Spleen (tissue), 7 donors: ENCODE measurements around the gene LRTM2.

Experiments used
- CTCF ChIP-seq, 11 experiments: fragments of 200-600 bp in 7 of 11; fragments of 450-650 bp in 4 of 11; sonication (generic) in 4 of 11; IDR thresholded peaks in 8 of 11; conservative IDR thresholded peaks in 3 of 11; 1 replicate in 7 of 11; 2 replicates in 4 of 11; pipeline versions ENCODE4 v1.4.0 to v1.8.0; 2016 to 2021; ENCODE audit warnings: antibody characterized with exemption in 11 of 11, inconsistent platforms in 4 of 11, mild to moderate bottlenecking in 1 of 11
- POLR2AphosphoS5 ChIP-seq, 3 donors: sonication (generic); formaldehyde crosslinking; IDR thresholded peaks; one replicate each; pipeline ENCODE4 v1.5.1; 2017; ENCODE audit warnings: antibody characterized with exemption in 3 of 3
- donor health status: DM: no; HTN: no; CAD: no; lungs with moderate emphysema.
- donor health status: DM: no; HTN: no; CAD: no.
- donor health status: DM: no; HTN: no; CAD: no.

DNA sequence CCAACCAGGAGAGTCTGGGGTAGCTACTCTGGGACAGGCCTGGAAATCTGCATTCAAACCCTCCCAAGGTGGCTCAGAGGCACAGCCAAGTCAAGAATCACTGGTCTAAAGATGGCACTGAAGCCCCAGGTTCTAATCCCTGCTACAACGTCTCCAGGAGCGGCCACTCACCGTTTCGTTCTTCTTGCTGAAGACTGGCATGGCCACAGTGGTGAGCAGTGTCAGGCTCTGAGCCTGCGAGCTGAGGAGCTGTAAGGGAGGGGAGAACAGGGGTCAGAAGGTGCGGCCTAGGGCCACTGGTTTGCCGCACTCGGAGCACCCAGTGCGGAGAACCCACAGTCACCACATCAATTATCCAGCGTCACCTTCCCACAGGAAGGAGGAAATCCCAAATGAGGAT lies 59.3 kb downstream of the LRTM2 start:
- no peak for TF ChIP-seq CTCF (IDR thresholded peaks at IDR 0.05 in 8 of 11, conservative IDR thresholded peaks at IDR 0.05 in 3 of 11)
- no peak for TF ChIP-seq POLR2AphosphoS5 (IDR thresholded peaks at IDR 0.05)
